Measurements from ENCODE around the gene ZNF44. TPM values are rescaled to one million over a fixed set of nuclear protein-coding genes. Genes with fewer than 3 reads are reported as not detected.

ZNF44 gene
- total and polyA plus RNA-seq, 7 donors: 2.6 to 8.5 (median 5.8) TPM

GRCh38 chr19:12237143-12237839 is 57.4 kb downstream of the ZNF44 start:
- DNase-seq (no peak), ATAC-seq (no peak)
- no peaks in the 10 kb centered on the region for H3K27me3 ChIP-seq (ENCODE audit: insufficient read depth in 3 of 3, low read length in 2 of 3)
- no peaks in the 10 kb centered on the region for H3K9me3 ChIP-seq
- WGBS, 3 donors: 93 to 95% (median 95%) methylated on average over 34 to 37 of the region's 37 CpGs
- intact Hi-C loops (cut with DNase I): no loop called here
- H3K4me3 ChIP-seq: no peak overlapping the region
- H3K36me3 ChIP-seq (ENCODE audit: insufficient read depth in 1 of 2, low read depth in 1 of 2): peaks cover 0 to 44% of the 10 kb centered on the region in 2 donors
- no peak for TF ChIP-seq CTCF (IDR thresholded peaks at IDR 0.05)
- no peak overlapping the region for H3K27ac ChIP-seq
- H3K4me1 ChIP-seq: no peaks in the 10 kb centered on the region

GRCh38 chr19:12232961-12233360 is 61.7 kb downstream of the ZNF44 start:
- 87 to 95% (median 91%) methylated on average over 3 of the region's 3 CpGs for WGBS, 3 donors
- no peak for ATAC-seq
- Histone ChIP-seq H3K4me3 (no peak overlapping the region), H3K27me3 (ENCODE audit: insufficient read depth in 3 of 3, low read length in 2 of 3) (no peaks in the 10 kb centered on the region), H3K36me3 (ENCODE audit: insufficient read depth in 1 of 2, low read depth in 1 of 2) (peaks cover 0 to 35% of the 10 kb centered on the region in 2 donors), H3K27ac (no peak overlapping the region), H3K9me3 (no peaks in the 10 kb centered on the region), H3K4me1 (no peaks in the 10 kb centered on the region)
- DNase-seq: no peak
- TF ChIP-seq CTCF (IDR thresholded peaks at IDR 0.05): no peak
- intact Hi-C loops (cut with DNase I): no loop called here

GRCh38 chr19:12230751-12231733 is 63.6 kb downstream of the ZNF44 start:
- Histone ChIP-seq H3K36me3 (ENCODE audit: insufficient read depth in 1 of 2, low read depth in 1 of 2) (peaks cover 0 to 36% of the 10 kb centered on the region in 2 donors), H3K27me3 (ENCODE audit: insufficient read depth in 3 of 3, low read length in 2 of 3) (no peaks in the 10 kb centered on the region), H3K27ac (no peak overlapping the region), H3K4me3 (no peak overlapping the region), H3K4me1 (no peaks in the 10 kb centered on the region), H3K9me3 (peaks cover 7% of the 10 kb centered on the region)
- intact Hi-C loops (cut with DNase I): no loop called here
- 85 to 95% (median 89%) methylated on average over 6 of the region's 6 CpGs for WGBS, 3 donors
- no peak for ATAC-seq
- no peak for TF ChIP-seq CTCF (IDR thresholded peaks at IDR 0.05)
- no peak for DNase-seq

- WGBS, 3 donors: 78 to 90% (median 84%) methylated on average over 3 of the region's 3 CpGs
- H3K27me3 ChIP-seq (ENCODE audit: insufficient read depth in 3 of 3, low read length in 2 of 3): no peaks in the 10 kb centered on the region
- no peak overlapping the region for H3K27ac ChIP-seq
- no peak for DNase-seq
- no peak overlapping the region for H3K4me3 ChIP-seq
- no peak for ATAC-seq
- peaks cover 0 to 37% of the 10 kb centered on the region in 2 donors for H3K36me3 ChIP-seq (ENCODE audit: insufficient read depth in 1 of 2, low read depth in 1 of 2)
- TF ChIP-seq CTCF (IDR thresholded peaks at IDR 0.05): no peak
- H3K9me3 ChIP-seq: peaks cover 7% of the 10 kb centered on the region
- no peaks in the 10 kb centered on the region for H3K4me1 ChIP-seq
- intact Hi-C loops (cut with DNase I): no loop called here
These were observed 64.7 kb downstream of the ZNF44 start for GRCh38 chr19:12229990-12230389.
